Measurements from ENCODE around the gene THSD7A. TPM values are rescaled to one million over a fixed set of nuclear protein-coding genes. Genes with fewer than 3 reads are reported as not detected.

The THSD7A gene
- total RNA-seq, 4 donors from 2014 or later: 11.4 to 24.7 (median 15.2) TPM

- H3K27me3 ChIP-seq: no peaks in the 10 kb centered on the region
- no peaks in the 10 kb centered on the region for H3K4me1 ChIP-seq
- H3K4me3 ChIP-seq: no peak overlapping the region
- DNase-seq (ENCODE audit: low spot score in 2 of 2): no peak
- H3K27ac ChIP-seq: no peak overlapping the region
- H3K36me3 ChIP-seq: no peaks in the 10 kb centered on the region
- H3K9me3 ChIP-seq: no peaks in the 10 kb centered on the region
- 74 to 81% methylated on average over 4 of the region's 4 CpGs for WGBS, 2 donors
- TF ChIP-seq POLR2A (IDR thresholded peaks at IDR 0.05): no peak
- TF ChIP-seq CTCF (IDR thresholded peaks at IDR 0.05): no peak
- no peak for TF ChIP-seq EP300 (IDR thresholded peaks at IDR 0.05)
Observed at GRCh38 chr7:11747715-11748485, 84.1 kb downstream of the THSD7A start.

GRCh38 chr7:11746591-11746990 is 85.4 kb downstream of the THSD7A start:
- Histone ChIP-seq H3K4me1 (no peaks in the 10 kb centered on the region), H3K27me3 (no peaks in the 10 kb centered on the region), H3K4me3 (no peak overlapping the region), H3K36me3 (no peaks in the 10 kb centered on the region), H3K27ac (no peak overlapping the region), H3K9me3 (no peaks in the 10 kb centered on the region)
- TF ChIP-seq CTCF (IDR thresholded peaks at IDR 0.05) (no peak), EP300 (IDR thresholded peaks at IDR 0.05) (no peak), POLR2A (IDR thresholded peaks at IDR 0.05) (no peak)
- no peak for DNase-seq (ENCODE audit: low spot score in 2 of 2)
- WGBS, 2 donors: 85 to 91% methylated on average over 1 of the region's 1 CpG

GRCh38 chr7:11743548-11743947 is 88.5 kb downstream of the THSD7A start:
- Histone ChIP-seq H3K9me3 (no peaks in the 10 kb centered on the region), H3K27me3 (no peaks in the 10 kb centered on the region), H3K4me3 (no peak overlapping the region), H3K36me3 (no peaks in the 10 kb centered on the region), H3K4me1 (no peaks in the 10 kb centered on the region), H3K27ac (no peak overlapping the region)
- no peak for DNase-seq (ENCODE audit: low spot score in 2 of 2)
- TF ChIP-seq EP300 (IDR thresholded peaks at IDR 0.05) (no peak), POLR2A (IDR thresholded peaks at IDR 0.05) (no peak), CTCF (IDR thresholded peaks at IDR 0.05) (no peak)
- WGBS, 2 donors: 94 to 100% methylated on average over 1 of the region's 1 CpG

GRCh38 chr7:11743016-11743415 is 89.0 kb downstream of the THSD7A start:
- no peak for DNase-seq (ENCODE audit: low spot score in 2 of 2)
- Histone ChIP-seq H3K36me3 (no peaks in the 10 kb centered on the region), H3K27ac (no peak overlapping the region), H3K4me3 (no peak overlapping the region), H3K27me3 (no peaks in the 10 kb centered on the region), H3K4me1 (no peaks in the 10 kb centered on the region), H3K9me3 (no peaks in the 10 kb centered on the region)
- TF ChIP-seq CTCF (IDR thresholded peaks at IDR 0.05): no peak
- no peak for TF ChIP-seq POLR2A (IDR thresholded peaks at IDR 0.05)
- no peak for TF ChIP-seq EP300 (IDR thresholded peaks at IDR 0.05)
- 77 to 89% methylated on average over 3 of the region's 3 CpGs for WGBS, 2 donors

GRCh38 chr7:11742496-11742895 is 89.5 kb downstream of the THSD7A start:
- no peaks in the 10 kb centered on the region for H3K27me3 ChIP-seq
- TF ChIP-seq CTCF (IDR thresholded peaks at IDR 0.05) (no peak), POLR2A (IDR thresholded peaks at IDR 0.05) (no peak), EP300 (IDR thresholded peaks at IDR 0.05) (no peak)
- no peak overlapping the region for H3K4me3 ChIP-seq
- H3K27ac ChIP-seq: no peak overlapping the region
- DNase-seq (ENCODE audit: low spot score in 2 of 2): no peak
- H3K4me1 ChIP-seq: no peaks in the 10 kb centered on the region
- no peaks in the 10 kb centered on the region for H3K36me3 ChIP-seq
- no peaks in the 10 kb centered on the region for H3K9me3 ChIP-seq
- 27 to 30% methylated on average over 1 of the region's 1 CpG for WGBS, 2 donors

Data from tibial nerve (tissue), 4 donors.